Measurements from ENCODE around the gene MACROD1.

Gene MACROD1

GRCh38 chr11:64128255-64129006, 37.5 kb downstream of the MACROD1 start:
- DNase-seq = peak; percentile 43

DNA sequence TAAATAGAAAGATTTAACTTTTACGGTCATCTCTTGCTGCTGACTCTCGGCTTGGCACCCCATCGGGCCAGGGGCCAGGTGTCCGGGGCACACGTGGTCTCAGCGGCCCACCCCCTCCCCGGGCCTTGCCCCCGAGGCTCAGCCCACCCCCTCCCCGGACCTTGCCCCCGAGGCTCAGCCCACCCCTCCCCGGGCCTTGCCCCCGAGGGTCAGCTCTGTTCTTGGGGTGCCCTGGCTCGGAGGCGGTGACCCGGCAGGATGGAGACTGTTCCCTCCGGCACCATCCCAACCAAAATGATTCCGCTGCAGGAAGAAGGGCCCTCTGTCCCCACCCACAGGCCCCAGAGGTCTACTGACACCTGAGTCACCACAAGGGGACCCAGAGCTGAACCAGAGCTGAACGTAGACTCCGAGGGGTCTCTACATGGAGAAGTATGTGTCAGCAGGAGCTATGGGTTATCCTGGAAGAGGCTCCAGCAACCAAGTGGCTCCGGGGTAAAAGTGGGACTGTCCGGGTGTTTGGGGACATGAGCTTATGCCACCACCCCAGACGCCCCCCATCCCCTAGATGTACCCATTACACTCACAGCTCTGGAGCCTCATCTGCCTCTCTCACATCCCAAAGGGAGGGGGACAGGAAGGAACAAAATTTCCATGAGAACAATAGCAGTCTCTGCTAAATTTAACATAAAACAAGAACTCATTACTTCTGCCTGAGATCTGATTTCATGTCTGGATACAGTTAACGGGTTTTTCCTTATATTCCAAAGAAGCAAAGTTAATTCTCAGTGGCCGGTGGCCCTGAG, 38.4 kb downstream of the MACROD1 start:
- DNase-seq = no peak

GRCh38 chr11:64126796-64127195, 39.1 kb downstream of the MACROD1 start:
- DNase-seq = no peak

DNA sequence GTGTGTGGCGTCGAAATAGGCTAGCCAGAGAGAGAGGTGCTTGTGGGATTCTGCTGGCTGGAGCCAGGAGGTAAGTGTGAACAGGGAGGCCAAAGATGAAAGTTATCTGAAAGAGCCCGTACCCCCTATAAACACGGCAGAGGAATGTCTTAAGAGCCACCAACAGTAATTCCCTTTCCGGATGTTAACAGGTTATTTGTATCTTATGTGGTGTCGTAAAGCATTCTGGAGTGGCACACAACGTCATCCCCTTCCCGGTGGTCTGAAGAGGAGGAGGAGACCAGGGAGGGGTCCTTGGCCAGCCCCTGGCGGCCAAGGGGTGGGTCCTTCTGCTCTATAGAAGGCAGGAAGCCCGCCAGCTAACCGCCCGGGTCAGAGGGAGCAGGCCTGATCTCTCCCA, 39.5 kb downstream of the MACROD1 start:
- no peak for DNase-seq

- peak; percentile 7 for DNase-seq
Measured at GRCh38 chr11:64125676-64126075, 40.2 kb downstream of the MACROD1 start.

GRCh38 chr11:64124147-64124546, 41.8 kb downstream of the MACROD1 start:
- no peak for DNase-seq

- no peak for DNase-seq
Measured at GRCh38 chr11:64123679-64124078, 42.2 kb downstream of the MACROD1 start.

- DNase-seq = peak; percentile 55
Measured at GRCh38 chr11:64122411-64123410, 43.2 kb downstream of the MACROD1 start.

- no peak for DNase-seq
Measured at GRCh38 chr11:64121663-64122410, 44.1 kb downstream of the MACROD1 start.

GRCh38 chr11:64120951-64121569, 44.9 kb downstream of the MACROD1 start:
- DNase-seq = peak; percentile 65

DNA sequence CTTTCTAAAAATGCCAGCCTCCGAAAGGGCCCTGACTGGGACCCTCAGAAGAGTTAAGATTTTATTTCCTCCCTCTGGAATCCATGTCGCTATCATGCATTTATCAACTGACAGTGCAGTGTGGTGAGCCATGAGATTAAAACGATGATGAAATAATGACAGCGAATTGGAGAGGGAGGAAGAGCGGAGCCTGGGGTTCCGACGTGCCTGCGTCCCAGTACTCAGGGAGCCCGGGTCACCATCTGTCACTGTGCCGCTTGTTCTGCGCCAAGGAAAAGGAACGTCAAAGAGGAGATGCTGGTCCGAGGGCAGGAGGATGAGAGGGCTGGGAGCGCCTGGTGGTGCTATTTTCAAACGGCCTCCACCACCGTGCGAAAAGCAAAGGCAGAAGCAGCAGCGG, 46.2 kb downstream of the MACROD1 start:
- no peak for DNase-seq

- no peak for DNase-seq
Measured at GRCh38 chr11:64118876-64119665, 46.8 kb downstream of the MACROD1 start.

GRCh38 chr11:64117763-64118459, 48.0 kb downstream of the MACROD1 start:
- DNase-seq = no peak

DNA sequence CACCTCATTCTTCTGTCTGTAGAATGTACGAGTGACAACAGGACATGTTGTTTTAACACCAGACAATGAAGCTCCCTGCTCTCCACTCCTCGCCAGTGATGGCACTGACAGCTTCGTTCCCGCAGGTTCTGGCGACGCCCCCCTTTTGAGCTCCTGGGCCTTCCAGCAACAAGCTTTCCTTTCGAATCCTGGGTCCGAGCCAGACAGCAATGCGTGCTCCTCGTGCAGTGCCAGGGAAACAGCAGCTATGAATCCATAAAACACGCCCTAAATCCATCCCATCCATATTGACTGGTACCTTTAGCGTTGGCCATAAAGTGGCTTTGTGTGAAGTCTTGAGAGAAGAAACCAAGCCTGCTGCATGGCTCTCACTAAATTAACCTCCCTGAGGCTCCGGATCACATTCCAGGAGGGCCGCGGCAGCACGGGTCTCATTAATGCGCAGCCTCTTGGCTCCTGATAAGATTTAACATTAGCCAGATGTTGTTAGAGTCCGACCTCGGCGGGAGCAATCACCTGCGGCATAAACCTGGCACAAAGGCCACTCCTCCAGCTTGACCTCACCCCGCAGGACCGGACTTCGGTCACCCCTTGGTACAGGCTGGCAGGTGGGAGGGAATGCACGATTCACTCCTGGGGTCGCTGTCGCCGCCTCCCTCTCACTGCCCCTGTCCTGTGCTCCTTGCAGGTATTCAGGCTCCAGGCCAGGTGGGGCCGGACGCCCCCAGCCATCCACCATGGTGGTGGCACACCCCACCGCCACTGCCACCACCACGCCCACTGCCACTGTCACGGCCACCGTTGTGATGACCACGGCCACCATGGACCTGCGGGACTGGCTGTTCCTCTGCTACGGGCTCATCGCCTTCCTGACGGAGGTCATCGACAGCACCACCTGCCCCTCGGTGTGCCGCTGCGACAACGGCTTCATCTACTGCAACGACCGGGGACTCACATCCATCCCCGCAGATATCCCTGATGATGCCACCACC, 50.1 kb downstream of the MACROD1 start:
- DNase-seq = no peak

DNA sequence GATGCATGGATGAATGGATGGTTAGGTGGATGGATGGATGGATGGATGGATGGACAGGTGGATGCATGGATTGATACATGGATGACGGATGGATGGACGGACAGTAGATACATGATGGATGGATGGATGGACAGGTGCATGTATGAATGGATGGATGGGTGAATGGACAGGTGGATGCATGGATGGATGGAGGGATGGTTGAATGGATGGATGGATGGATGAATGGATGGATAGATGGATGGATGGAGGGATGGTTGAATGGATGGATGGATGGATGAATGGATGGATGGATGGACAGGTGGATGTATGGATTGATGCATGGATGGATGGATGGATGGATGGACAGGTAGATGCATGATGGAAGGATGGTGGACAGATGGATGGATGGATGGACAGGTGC, 51.7 kb downstream of the MACROD1 start:
- DNase-seq = no peak

GRCh38 chr11:64113462-64113780, 52.5 kb downstream of the MACROD1 start:
- no peak for DNase-seq

GRCh38 chr11:64112771-64113461, 53.0 kb downstream of the MACROD1 start:
- no peak for DNase-seq
